Measurements from ENCODE around the gene MAN2B1. TPM values are rescaled to one million over a fixed set of nuclear protein-coding genes. Genes with fewer than 3 reads are reported as not detected.

MAN2B1 gene
- total RNA-seq, 1 donor from 2014 or later = 35.8 TPM

DNA sequence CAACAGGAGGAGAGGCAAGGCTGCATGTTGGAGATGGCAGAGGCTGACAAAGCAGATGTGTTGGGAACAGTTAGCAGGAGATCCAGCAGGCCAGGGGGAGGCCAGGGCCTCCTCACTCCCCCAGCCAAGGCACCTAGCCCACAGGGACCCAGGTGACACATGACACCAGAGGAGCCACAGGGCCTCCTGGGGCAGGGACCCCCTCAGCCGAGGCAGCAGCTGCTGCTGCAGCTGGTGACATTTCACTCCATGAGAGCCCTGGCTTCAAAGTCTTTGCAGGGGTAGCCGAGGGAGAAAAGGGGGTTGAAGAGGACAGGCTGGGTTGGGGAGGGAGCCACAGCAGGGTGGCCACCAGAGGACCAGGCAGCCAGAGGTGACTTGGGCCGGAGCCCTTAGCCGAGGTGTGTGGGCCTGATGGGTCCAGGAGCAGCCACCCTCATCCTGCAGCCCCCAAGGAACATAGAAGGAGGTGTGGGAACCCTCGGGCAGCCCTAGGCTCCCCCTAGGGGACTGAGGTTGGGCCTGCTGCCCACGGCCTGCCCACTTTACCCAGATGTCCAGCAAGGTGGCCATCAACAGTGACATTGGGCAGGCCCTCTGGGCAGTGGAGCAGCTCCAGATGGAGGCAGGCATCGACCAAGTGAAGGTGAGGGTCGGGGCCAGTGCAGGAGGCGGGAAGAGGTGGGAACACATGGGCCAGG, 21.1 kb upstream of the MAN2B1 start, which contains the start of gene GNG14:
Gene GNG14, plus strand, starts transcription at position 503 of the 701 bp plus-strand sequence. Its CDS starts 51 bp downstream, at position 554.
- no peaks in the 10 kb centered on the region for H4K20me1 ChIP-seq (ENCODE audit: low read depth)

DNA sequence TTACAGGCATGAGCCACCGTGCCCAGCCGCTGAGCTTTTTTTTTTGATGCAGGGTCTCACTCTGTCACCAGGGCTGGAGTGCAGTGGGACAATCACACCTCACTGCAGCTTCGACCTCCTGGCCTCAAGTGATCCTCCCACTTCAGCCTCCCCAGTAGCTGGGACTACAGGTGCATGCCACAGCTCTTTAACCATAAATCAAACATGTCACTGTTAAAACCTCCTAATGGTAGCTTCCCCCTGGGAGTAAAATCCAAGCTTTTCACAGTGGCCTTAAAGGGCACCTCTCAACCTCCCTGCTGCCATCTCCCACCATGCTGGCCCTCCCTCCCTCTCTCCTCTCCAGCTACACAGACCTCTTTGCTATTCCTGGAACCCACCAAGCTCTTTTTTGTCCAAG, 19.3 kb upstream of the MAN2B1 start:
- no peak overlapping the region for H3K4me2 ChIP-seq
- no peaks in the 10 kb centered on the region for H3K4me1 ChIP-seq
- H2AFZ ChIP-seq (replicated peaks) = no peak overlapping the region
- no peaks in the 10 kb centered on the region for H3K79me2 ChIP-seq (ENCODE audit: low read depth)
- peaks cover 21% of the 10 kb centered on the region for H3F3A ChIP-seq (ENCODE audit: low read depth)
- peaks cover 4% of the 10 kb centered on the region for H3K27me3 Mint-ChIP-seq (ENCODE audit: insufficient read depth, low read depth)
- H3K9me3 Mint-ChIP-seq = no peaks in the 10 kb centered on the region
- no peaks in the 10 kb centered on the region for H3K9me3 ChIP-seq (ENCODE audit: low read depth)
- no peaks in the 10 kb centered on the region for H3K27me3 ChIP-seq
- no peaks in the 10 kb centered on the region for H4K20me1 ChIP-seq (ENCODE audit: low read depth)
- no peak overlapping the region for H3K27ac ChIP-seq
- no peaks in the 10 kb centered on the region for H3K36me3 ChIP-seq
- no peak overlapping the region for H3K4me3 ChIP-seq
- no peak for DNase-seq (ENCODE audit: low spot score)
- H3K9ac ChIP-seq = no peak overlapping the region
- H3K4me3 Mint-ChIP-seq = peak overlapping the region; percentile 10
- TF ChIP-seq EZH2phosphoT487 (IDR thresholded peaks at IDR 0.05) (no peak), EZH2 (IDR thresholded peaks at IDR 0.05) (no peak)
- TF ChIP-seq, protein P1, sequence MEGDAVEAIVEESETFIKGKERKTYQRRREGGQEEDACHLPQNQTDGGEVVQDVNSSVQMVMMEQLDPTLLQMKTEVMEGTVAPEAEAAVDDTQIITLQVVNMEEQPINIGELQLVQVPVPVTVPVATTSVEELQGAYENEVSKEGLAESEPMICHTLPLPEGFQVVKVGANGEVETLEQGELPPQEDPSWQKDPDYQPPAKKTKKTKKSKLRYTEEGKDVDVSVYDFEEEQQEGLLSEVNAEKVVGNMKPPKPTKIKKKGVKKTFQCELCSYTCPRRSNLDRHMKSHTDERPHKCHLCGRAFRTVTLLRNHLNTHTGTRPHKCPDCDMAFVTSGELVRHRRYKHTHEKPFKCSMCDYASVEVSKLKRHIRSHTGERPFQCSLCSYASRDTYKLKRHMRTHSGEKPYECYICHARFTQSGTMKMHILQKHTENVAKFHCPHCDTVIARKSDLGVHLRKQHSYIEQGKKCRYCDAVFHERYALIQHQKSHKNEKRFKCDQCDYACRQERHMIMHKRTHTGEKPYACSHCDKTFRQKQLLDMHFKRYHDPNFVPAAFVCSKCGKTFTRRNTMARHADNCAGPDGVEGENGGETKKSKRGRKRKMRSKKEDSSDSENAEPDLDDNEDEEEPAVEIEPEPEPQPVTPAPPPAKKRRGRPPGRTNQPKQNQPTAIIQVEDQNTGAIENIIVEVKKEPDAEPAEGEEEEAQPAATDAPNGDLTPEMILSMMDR (IDR thresholded peaks at IDR 0.05) = no peak
- H3K36me3 Mint-ChIP-seq = peaks cover 7% of the 10 kb centered on the region
- H3K4me1 Mint-ChIP-seq = peaks cover 4% of the 10 kb centered on the region
- H3K27ac Mint-ChIP-seq = peak overlapping the region; percentile 18

More for the DNA sequence above, 21.1 kb upstream of the MAN2B1 start, which contains the start of gene GNG14:
- Mint-ChIP-seq H3K4me3 (peak within 1 kb of the TSS; percentile 41), H3K36me3 (peaks cover 3% of the 10 kb centered on the region), H3K9me3 (no peaks in the 10 kb centered on the region), H3K4me1 (no peaks in the 10 kb centered on the region), H3K27me3 (ENCODE audit: insufficient read depth, low read depth) (no peaks in the 10 kb centered on the region), H3K27ac (peak within 1 kb of the TSS; percentile 11)
- Histone ChIP-seq H3K27ac (no peak within 1 kb of the TSS), H3K9me3 (ENCODE audit: low read depth) (no peaks in the 10 kb centered on the region), H3K36me3 (no peaks in the 10 kb centered on the region), H3K4me1 (no peaks in the 10 kb centered on the region), H3K4me3 (no peak within 1 kb of the TSS), H2AFZ (replicated peaks) (no peak within 1 kb of the TSS), H3K27me3 (no peaks in the 10 kb centered on the region), H3K9ac (no peak within 1 kb of the TSS), H3K79me2 (ENCODE audit: low read depth) (no peaks in the 10 kb centered on the region), H3K4me2 (no peak within 1 kb of the TSS), H3F3A (ENCODE audit: low read depth) (peaks cover 4% of the 10 kb centered on the region)
- TF ChIP-seq, protein P1 (IDR thresholded peaks at IDR 0.05) = no peak
- TF ChIP-seq EZH2 (IDR thresholded peaks at IDR 0.05) = no peak
- no peak for TF ChIP-seq EZH2phosphoT487 (IDR thresholded peaks at IDR 0.05)
- DNase-seq (ENCODE audit: low spot score) = no peak

DNA sequence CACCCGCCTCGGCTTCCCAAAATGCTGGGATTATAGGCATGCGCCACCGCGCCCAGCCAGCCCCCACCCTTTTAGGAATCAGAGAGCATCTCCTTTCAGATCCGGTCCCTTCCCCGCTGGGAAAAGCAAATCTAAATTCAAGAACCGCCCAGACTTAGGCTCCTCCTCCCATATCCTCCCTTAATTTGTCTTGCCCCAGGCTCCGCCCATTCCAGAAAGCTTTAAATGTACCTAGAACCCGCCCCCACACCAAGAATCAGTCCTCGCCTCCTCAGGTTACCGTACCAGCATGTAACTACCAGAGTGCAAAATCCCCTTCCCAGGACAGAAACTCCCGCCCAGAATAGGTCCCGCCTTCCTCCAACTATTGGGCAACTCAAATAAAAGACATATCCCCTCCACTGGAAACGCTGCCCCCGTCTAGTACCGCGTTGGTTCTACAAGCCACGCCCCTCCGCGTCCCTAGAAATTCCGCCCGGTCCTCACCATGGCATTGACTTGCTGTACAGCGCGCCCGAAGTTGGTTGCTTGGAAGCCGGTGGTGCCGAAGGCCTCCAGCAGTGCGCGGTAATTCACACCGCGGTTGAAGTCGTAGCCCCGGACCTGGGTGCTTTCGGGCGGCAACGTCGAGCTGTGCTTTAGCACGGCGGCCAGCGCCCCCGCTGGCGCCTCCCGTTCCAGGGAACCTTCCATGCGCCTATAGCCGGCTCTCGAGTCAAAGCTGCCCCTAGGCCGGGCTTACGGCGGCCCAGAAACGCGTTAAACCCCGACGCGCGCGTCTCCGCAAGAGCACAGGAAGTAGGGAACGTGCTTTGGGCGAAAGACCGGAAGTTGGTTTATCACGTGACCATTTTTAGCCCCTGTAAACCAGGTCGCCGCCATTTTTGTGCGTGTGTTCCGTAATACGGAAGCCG, 14.8 kb upstream of the MAN2B1 start, which contains the start of gene DHPS:
Gene DHPS, minus strand, starts transcription at position 807 of the 914 bp plus-strand sequence. Its CDS starts 114 bp downstream, at position 693.
- Histone ChIP-seq H3K36me3 (no peaks in the 10 kb centered on the region), H3K4me2 (peak within 1 kb of the TSS; percentile 68), H3F3A (ENCODE audit: low read depth) (peaks cover 40% of the 10 kb centered on the region), H3K9ac (peak within 1 kb of the TSS; percentile 48), H3K4me3 (peak within 1 kb of the TSS; percentile 70), H2AFZ (replicated peaks) (peak within 1 kb of the TSS; percentile 67), H3K27ac (peak within 1 kb of the TSS; percentile 96), H3K9me3 (ENCODE audit: low read depth) (no peaks in the 10 kb centered on the region), H3K4me1 (no peaks in the 10 kb centered on the region), H4K20me1 (ENCODE audit: low read depth) (no peaks in the 10 kb centered on the region), H3K27me3 (no peaks in the 10 kb centered on the region), H3K79me2 (ENCODE audit: low read depth) (peaks cover 9% of the 10 kb centered on the region)
- Mint-ChIP-seq H3K4me1 (peaks cover 5% of the 10 kb centered on the region), H3K27me3 (ENCODE audit: insufficient read depth, low read depth) (peaks cover 4% of the 10 kb centered on the region), H3K4me3 (peak within 1 kb of the TSS; percentile 94), H3K27ac (peak within 1 kb of the TSS; percentile 85), H3K9me3 (no peaks in the 10 kb centered on the region), H3K36me3 (peaks cover 15% of the 10 kb centered on the region)
- peak; percentile 98 for DNase-seq (ENCODE audit: low spot score)
- TF ChIP-seq, protein P1 (IDR thresholded peaks at IDR 0.05) = peak; percentile 13
- TF ChIP-seq EZH2phosphoT487 (IDR thresholded peaks at IDR 0.05) = no peak
